Stimulated activated CD4-positive, alpha-beta T cell treated with anti-CD3 and anti-CD28 coated beads, Interleukin-1b, Interleukin-23, amount 100 ng/mL, for 48 hours (primary cell): ENCODE results near the gene KLRC2.
"Not testable (repeated sequence)": the region's sequence is repeated elsewhere in the genome, so short reads cannot be mapped to it uniquely, and the experiment has no call there.

ENCODE experiments used
- DNase-seq: peaks from one replicate; pipeline ENCODE4 v3.0.0-alpha.2; 2020

KLRC2 gene

GRCh38 chr12:10404798-10405197 is 31.0 kb downstream of the KLRC2 start:
- no peak for DNase-seq

GRCh38 chr12:10400829-10401228 is 35.0 kb downstream of the KLRC2 start:
- no peak for DNase-seq

GRCh38 chr12:10398168-10398567 is 37.6 kb downstream of the KLRC2 start:
- DNase-seq: no peak

- DNase-seq: no peak
These were observed 38.5 kb downstream of the KLRC2 start for GRCh38 chr12:10397296-10397695.

GRCh38 chr12:10396176-10396575 is 39.6 kb downstream of the KLRC2 start:
- DNase-seq: not testable (repeated sequence)

- no peak for DNase-seq
These were observed 40.3 kb downstream of the KLRC2 start for GRCh38 chr12:10395390-10395998.

GRCh38 chr12:10394531-10395152 is 41.2 kb downstream of the KLRC2 start:
- DNase-seq: not testable (repeated sequence)

GRCh38 chr12:10393291-10393690 is 42.5 kb downstream of the KLRC2 start:
- no peak for DNase-seq

- DNase-seq: no peak
These were observed 43.3 kb downstream of the KLRC2 start for GRCh38 chr12:10392394-10392930.

GRCh38 chr12:10390991-10391390 is 44.8 kb downstream of the KLRC2 start:
- not testable (repeated sequence) for DNase-seq

GRCh38 chr12:10389904-10390303 is 45.9 kb downstream of the KLRC2 start, which contains the start of gene KLRK1:
TSS of gene KLRK1 (minus strand) at chr12:10390041. CDS start at chr12:10388810, 1,231 bp downstream.
- no peak for DNase-seq

- no peak for DNase-seq
These were observed 47.0 kb downstream of the KLRC2 start for GRCh38 chr12:10388624-10389413.

GRCh38 chr12:10387498-10387897 is 48.3 kb downstream of the KLRC2 start:
- not testable (repeated sequence) for DNase-seq

- no peak for DNase-seq
These were observed 49.0 kb downstream of the KLRC2 start for GRCh38 chr12:10386857-10387256.

GRCh38 chr12:10385166-10385613 is 50.6 kb downstream of the KLRC2 start:
- DNase-seq: no peak

- no peak for DNase-seq
These were observed 51.6 kb downstream of the KLRC2 start for GRCh38 chr12:10384191-10384590.

- no peak for DNase-seq
These were observed 53.7 kb downstream of the KLRC2 start for GRCh38 chr12:10381928-10382628.
